OCI-LY1 (cell line): Measurements from ENCODE around the gene RNF144A.

ENCODE experiments used
- CTCF ChIP-seq: fragments of 200-600 bp; sonication (generic), shearing (Covaris generic); IDR thresholded peaks from 2 replicates; pipeline ENCODE4 v1.5.1; 2017; ENCODE audit warnings: mild to moderate bottlenecking, antibody characterized with exemption, low read length, moderate library complexity, mixed read lengths
- EZH2 ChIP-seq: fragments of 200-600 bp; sonication (generic), shearing (Covaris generic); IDR thresholded peaks from 2 replicates; pipeline ENCODE4 v1.8.0; 2017; ENCODE audit warnings: borderline replicate concordance, mixed run types, mild to moderate bottlenecking, antibody characterized with exemption, low read length, moderate library complexity, mixed read lengths

GRCh38 chr2:6929196-6929819, 12.1 kb downstream of the RNF144A start:
- TF ChIP-seq CTCF (no peak), EZH2 (no peak)
